ENCODE measurements around the gene ARHGAP15. TPM values are rescaled to one million over a fixed set of nuclear protein-coding genes. Genes with fewer than 3 reads are reported as not detected.

The ARHGAP15 gene
- total and polyA plus RNA-seq, 8 donors = 0.69 to 5.2 (median 1.5) TPM

DNA sequence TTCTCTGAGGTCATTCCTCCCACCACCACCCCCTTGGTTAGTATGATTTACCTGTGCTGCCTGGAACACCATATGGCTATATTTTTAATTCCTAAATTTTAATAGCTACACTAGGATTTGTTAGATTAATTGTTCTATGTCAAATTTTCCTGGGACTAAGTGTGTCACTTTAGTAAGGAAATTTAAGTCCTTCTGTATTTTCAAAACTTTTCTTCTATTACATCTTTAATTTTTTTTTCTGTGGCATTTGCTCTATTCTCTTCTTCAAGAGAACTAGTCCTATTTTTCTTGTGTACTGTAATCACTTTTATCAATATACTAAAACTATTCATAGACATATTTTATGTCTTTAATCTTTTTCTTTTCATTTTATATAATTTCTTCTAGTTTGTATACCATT is 456.9 kb downstream of the ARHGAP15 start:
- no peaks in the 10 kb centered on the region for H3K27me3 ChIP-seq
- ATAC-seq (no peak), DNase-seq (no peak), FAIRE-seq (no peak)
- TF ChIP-seq, protein P1, sequence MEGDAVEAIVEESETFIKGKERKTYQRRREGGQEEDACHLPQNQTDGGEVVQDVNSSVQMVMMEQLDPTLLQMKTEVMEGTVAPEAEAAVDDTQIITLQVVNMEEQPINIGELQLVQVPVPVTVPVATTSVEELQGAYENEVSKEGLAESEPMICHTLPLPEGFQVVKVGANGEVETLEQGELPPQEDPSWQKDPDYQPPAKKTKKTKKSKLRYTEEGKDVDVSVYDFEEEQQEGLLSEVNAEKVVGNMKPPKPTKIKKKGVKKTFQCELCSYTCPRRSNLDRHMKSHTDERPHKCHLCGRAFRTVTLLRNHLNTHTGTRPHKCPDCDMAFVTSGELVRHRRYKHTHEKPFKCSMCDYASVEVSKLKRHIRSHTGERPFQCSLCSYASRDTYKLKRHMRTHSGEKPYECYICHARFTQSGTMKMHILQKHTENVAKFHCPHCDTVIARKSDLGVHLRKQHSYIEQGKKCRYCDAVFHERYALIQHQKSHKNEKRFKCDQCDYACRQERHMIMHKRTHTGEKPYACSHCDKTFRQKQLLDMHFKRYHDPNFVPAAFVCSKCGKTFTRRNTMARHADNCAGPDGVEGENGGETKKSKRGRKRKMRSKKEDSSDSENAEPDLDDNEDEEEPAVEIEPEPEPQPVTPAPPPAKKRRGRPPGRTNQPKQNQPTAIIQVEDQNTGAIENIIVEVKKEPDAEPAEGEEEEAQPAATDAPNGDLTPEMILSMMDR (IDR thresholded peaks at IDR 0.05) = no peak
- no peaks in the 10 kb centered on the region for H3K9me3 ChIP-seq
- H3K4me3 ChIP-seq = no peak overlapping the region
- intact Hi-C loops (cut with DNase I) = no loop called here
- no peaks in the 10 kb centered on the region for H3K4me1 ChIP-seq
- no peak overlapping the region for H3K27ac ChIP-seq
- no peaks in the 10 kb centered on the region for H3K36me3 ChIP-seq

DNA sequence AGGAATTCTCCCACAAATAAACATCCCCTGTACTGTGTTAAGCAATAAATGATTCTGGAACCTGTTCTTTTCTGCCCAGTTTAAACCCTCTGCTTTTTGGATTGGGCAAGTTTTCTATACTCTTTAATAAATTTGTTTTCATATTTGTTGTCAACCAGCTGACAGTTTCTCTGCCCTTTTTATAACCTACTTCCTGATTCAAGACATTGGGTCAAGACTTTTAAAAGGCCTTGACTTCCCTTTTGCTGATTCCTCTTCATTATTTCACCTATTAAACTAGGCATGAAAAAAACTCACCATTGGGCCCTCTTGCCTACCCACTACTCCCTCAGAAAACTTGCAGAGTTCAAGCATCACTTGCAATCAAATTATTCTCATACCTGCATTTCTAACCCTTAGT is 459.5 kb downstream of the ARHGAP15 start:
- Histone ChIP-seq H3K27ac (no peak overlapping the region), H3K27me3 (no peaks in the 10 kb centered on the region), H3K36me3 (no peaks in the 10 kb centered on the region), H3K9me3 (no peaks in the 10 kb centered on the region), H3K4me1 (no peaks in the 10 kb centered on the region), H3K4me3 (no peak overlapping the region)
- DNase-seq = no peak
- TF ChIP-seq, protein P1 (IDR thresholded peaks at IDR 0.05) = no peak
- FAIRE-seq = no peak
- no peak for ATAC-seq
- intact Hi-C loops (cut with DNase I) = no loop called here

DNA sequence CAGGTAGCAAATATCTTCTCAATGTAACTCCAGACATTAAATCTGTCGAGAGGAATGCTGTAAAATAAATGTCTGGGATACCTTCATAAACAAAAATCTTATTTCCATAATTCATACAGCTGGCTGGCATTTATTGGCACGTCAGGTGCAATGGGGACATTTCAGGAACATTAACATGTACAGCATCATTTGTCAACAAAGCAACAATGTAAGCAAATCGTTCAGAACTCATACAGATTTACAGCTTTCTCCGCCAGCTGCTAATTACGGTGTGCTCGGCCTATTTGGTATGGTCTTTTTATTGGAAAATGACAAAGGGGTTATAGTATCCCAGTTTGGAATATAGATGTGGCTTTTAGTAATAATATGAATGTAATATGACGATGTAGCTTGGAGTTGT is 464.9 kb downstream of the ARHGAP15 start:
- intact Hi-C loops (cut with DNase I) = no loop called here
- TF ChIP-seq, protein P1 (IDR thresholded peaks at IDR 0.05) = no peak
- no peak for ATAC-seq
- Histone ChIP-seq H3K4me3 (no peak overlapping the region), H3K27me3 (no peaks in the 10 kb centered on the region), H3K27ac (no peak overlapping the region), H3K36me3 (no peaks in the 10 kb centered on the region), H3K4me1 (no peaks in the 10 kb centered on the region), H3K9me3 (no peaks in the 10 kb centered on the region)
- DNase-seq = no peak
- no peak for FAIRE-seq
- 72 to 81% methylated on average over 7 of the region's 7 CpGs for whole genome bisulfite sequencing, 2 donors

DNA sequence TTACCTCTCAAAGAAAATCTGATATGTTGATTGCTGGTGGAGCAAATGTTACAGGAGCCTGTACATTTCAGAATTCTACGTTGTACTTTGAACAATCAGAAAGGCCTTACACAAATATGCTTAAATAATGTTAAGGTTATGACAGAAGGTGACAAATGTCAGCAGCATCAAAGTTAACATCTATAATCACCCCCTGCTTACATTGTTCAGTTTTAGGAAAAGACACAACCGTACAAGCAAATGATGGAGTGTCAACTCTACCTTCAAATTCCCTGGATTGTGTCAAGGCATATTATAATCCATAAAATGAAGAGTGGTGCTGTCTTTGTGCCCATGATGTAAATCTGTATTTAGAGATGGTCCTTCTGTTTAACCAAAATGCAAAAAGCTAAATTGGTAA is 465.5 kb downstream of the ARHGAP15 start:
- no peaks in the 10 kb centered on the region for H3K36me3 ChIP-seq
- TF ChIP-seq, protein P1 (IDR thresholded peaks at IDR 0.05) = no peak
- no peaks in the 10 kb centered on the region for H3K9me3 ChIP-seq
- H3K4me1 ChIP-seq = no peaks in the 10 kb centered on the region
- no peak overlapping the region for H3K27ac ChIP-seq
- H3K27me3 ChIP-seq = no peaks in the 10 kb centered on the region
- no peak for ATAC-seq
- no peak for DNase-seq
- no peak overlapping the region for H3K4me3 ChIP-seq
- 38% methylated on average over 2 of the region's 2 CpGs for whole genome bisulfite sequencing, 2 donors
- FAIRE-seq = no peak
- intact Hi-C loops (cut with DNase I) = no loop called here

DNA sequence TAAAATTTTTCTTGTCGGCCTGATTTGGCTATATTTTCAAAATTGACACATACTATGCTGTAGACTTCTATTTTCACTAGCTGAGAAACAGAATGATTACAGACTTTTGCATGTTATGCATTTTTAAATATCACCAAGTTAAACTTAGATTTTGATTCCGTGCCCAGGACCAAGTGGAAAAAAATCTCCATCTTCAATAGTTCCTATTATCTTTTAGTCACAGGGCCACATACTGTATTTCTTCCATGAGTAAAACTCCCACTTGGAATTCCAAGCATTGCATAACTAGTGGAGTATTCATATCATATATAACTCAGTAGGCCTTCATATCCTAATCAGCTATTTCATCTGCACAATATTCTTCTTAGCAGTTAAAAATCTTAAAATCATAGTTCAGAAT is 470.9 kb downstream of the ARHGAP15 start:
- no peak for FAIRE-seq

More for the DNA sequence above, 470.9 kb downstream of the ARHGAP15 start:
- H3K27ac ChIP-seq = no peak overlapping the region
- intact Hi-C loops (cut with DNase I) = no loop called here
- H3K4me3 ChIP-seq = no peak overlapping the region
- peaks cover 0 to 4% (median 0%) of the 10 kb centered on the region in 4 donors for H3K27me3 ChIP-seq
- H3K9me3 ChIP-seq = no peaks in the 10 kb centered on the region
- ATAC-seq = no peak
- H3K36me3 ChIP-seq = no peaks in the 10 kb centered on the region
- 68 to 77% methylated on average over 2 of the region's 2 CpGs for WGBS, 2 donors
- TF ChIP-seq, protein P1 (IDR thresholded peaks at IDR 0.05) = no peak
- DNase-seq = no peak
- no peaks in the 10 kb centered on the region for H3K4me1 ChIP-seq
